DLD1 (cell line): ENCODE measurements around the gene PRKCA.
"Not testable (repeated sequence)": the region's sequence is repeated elsewhere in the genome, so short reads cannot be mapped to it uniquely, and the experiment has no call there.

Source experiments
- in situ Hi-C: cut with HindIII; loops from 2 replicates; pipeline ENCODE4 v1.10.0; 2017; ENCODE audit warnings: low sequenced_read_pairs

PRKCA gene

GRCh38 chr17:66717641-66718058 is 415.2 kb downstream of the PRKCA start:
- in situ Hi-C loops = no loop called here

GRCh38 chr17:66720027-66720426 is 417.6 kb downstream of the PRKCA start:
- in situ Hi-C loops = no loop called here

GRCh38 chr17:66720567-66720966 is 418.2 kb downstream of the PRKCA start:
- in situ Hi-C loops = no loop called here

- in situ Hi-C loops = no loop called here
These were observed 419.9 kb downstream of the PRKCA start for GRCh38 chr17:66722341-66722740.

GRCh38 chr17:66724581-66725341 is 422.3 kb downstream of the PRKCA start:
- in situ Hi-C loops = no loop called here

- in situ Hi-C loops = not testable (repeated sequence)
These were observed 423.0 kb downstream of the PRKCA start for GRCh38 chr17:66725438-66725837.

GRCh38 chr17:66725956-66726355 is 423.5 kb downstream of the PRKCA start:
- in situ Hi-C loops = no loop called here

GRCh38 chr17:66726371-66726770 is 424.0 kb downstream of the PRKCA start:
- in situ Hi-C loops = no loop called here

- in situ Hi-C loops = no loop called here
These were observed 424.4 kb downstream of the PRKCA start for GRCh38 chr17:66726846-66727245.

GRCh38 chr17:66727634-66728570 is 425.5 kb downstream of the PRKCA start:
- in situ Hi-C loops = no loop called here

GRCh38 chr17:66730461-66730923 is 428.1 kb downstream of the PRKCA start:
- in situ Hi-C loops = no loop called here

GRCh38 chr17:66733759-66734158 is 431.3 kb downstream of the PRKCA start:
- in situ Hi-C loops = no loop called here

GRCh38 chr17:66734186-66734943 is 432.0 kb downstream of the PRKCA start:
- in situ Hi-C loops = no loop called here

- in situ Hi-C loops = no loop called here
These were observed 435.1 kb downstream of the PRKCA start for GRCh38 chr17:66737524-66737923.

GRCh38 chr17:66738301-66738700 is 435.9 kb downstream of the PRKCA start:
- in situ Hi-C loops = no loop called here

- in situ Hi-C loops = no loop called here
These were observed 437.1 kb downstream of the PRKCA start for GRCh38 chr17:66739553-66739952.

GRCh38 chr17:66740226-66740625 is 437.8 kb downstream of the PRKCA start:
- in situ Hi-C loops = no loop called here

GRCh38 chr17:66743511-66743910 is 441.1 kb downstream of the PRKCA start:
- in situ Hi-C loops = no loop called here

- in situ Hi-C loops = no loop called here
These were observed 444.3 kb downstream of the PRKCA start for GRCh38 chr17:66746736-66747135.

GRCh38 chr17:66747578-66748275 is 445.3 kb downstream of the PRKCA start:
- in situ Hi-C loops = no loop called here
